ENCODE results near the gene PCDHGA1. TPM values are rescaled to one million over a fixed set of nuclear protein-coding genes. Genes with fewer than 3 reads are reported as not detected.
A peak's percentile ranks its signal among the peaks of the same experiment; 100 is the strongest.

Gene PCDHGA1
- total RNA-seq, 1 donor from 2014 or later: 0.09 TPM

DNA sequence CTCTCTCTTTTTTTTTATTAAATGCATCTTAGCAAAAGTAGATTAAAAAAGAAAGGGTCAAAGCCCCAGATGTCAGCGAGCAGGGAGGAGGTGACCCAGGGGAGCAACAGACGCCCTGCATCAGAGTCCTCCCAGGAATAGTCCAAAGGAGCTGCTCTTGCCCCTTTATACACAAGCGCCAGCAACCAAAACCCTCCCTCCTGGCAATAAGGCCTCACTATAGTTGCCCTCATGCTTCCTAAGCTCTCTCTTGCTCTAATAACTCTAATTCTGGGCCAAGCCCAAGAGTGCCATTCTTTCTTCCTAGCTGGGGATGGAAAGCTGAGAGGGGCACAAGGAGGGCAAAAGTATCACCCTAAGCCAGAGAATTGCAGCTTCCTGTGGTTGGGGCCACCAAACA lies 184.8 kb downstream of the PCDHGA1 start:
- Mint-ChIP-seq H3K4me3 (ENCODE audit: low read depth) (no peak overlapping the region), H3K9me3 (no peaks in the 10 kb centered on the region), H3K27me3 (ENCODE audit: low read depth) (no peaks in the 10 kb centered on the region), H3K36me3 (ENCODE audit: low read depth) (peaks cover 51% of the 10 kb centered on the region), H3K27ac (no peak overlapping the region), H3K4me1 (ENCODE audit: low read depth) (peaks cover 22% of the 10 kb centered on the region)
- intact Hi-C loops (cut with micrococcal nuclease): no loop called here
- no peak for DNase-seq (ENCODE audit: low spot score)

DNA sequence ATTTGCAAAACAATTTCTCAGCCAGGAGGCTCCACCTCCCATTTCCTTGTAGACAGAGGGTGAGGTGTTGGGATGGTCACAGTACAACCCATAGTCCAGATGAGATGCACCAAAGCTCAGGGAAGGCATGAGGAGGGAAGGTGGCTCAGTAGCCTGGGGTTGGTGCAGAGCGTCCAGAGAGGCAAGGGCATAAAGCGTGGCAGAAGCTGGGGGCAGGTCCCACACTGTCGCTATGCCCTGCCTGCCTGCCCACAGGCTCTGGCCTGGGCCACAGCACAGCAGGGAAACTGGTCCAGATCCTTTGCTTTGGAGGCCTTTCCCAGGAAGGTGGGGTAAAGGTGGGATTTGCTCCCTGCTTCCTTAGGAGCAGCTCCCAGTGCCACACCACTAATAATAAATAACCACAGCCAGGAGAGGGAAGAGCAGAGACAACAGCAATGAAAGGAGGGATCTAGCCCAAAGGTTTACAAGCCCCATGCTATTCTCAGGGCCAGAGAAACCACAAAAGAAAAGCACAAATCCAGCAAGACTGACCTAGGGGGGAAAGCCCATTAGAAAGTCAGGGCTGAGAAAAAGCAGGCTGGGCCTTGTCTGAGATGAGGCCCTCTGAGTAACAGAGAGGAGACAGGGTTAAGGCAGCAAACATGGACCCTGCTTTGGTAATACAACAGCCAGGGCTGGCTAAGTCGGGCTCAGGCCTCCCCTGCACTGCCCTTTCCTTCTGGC lies 185.8 kb downstream of the PCDHGA1 start:
- peaks cover 28% of the 10 kb centered on the region for H3K4me1 Mint-ChIP-seq (ENCODE audit: low read depth)
- intact Hi-C loops (cut with micrococcal nuclease): no loop called here
- DNase-seq (ENCODE audit: low spot score): no peak
- H3K27ac Mint-ChIP-seq: no peak overlapping the region
- H3K9me3 Mint-ChIP-seq: no peaks in the 10 kb centered on the region
- H3K36me3 Mint-ChIP-seq (ENCODE audit: low read depth): peaks cover 61% of the 10 kb centered on the region
- no peak overlapping the region for H3K4me3 Mint-ChIP-seq (ENCODE audit: low read depth)
- no peaks in the 10 kb centered on the region for H3K27me3 Mint-ChIP-seq (ENCODE audit: low read depth)

- H3K36me3 Mint-ChIP-seq (ENCODE audit: low read depth): peaks cover 65% of the 10 kb centered on the region
- no peaks in the 10 kb centered on the region for H3K9me3 Mint-ChIP-seq
- no peak overlapping the region for H3K4me3 Mint-ChIP-seq (ENCODE audit: low read depth)
- no peak for DNase-seq (ENCODE audit: low spot score)
- H3K27ac Mint-ChIP-seq: no peak overlapping the region
- no peaks in the 10 kb centered on the region for H3K27me3 Mint-ChIP-seq (ENCODE audit: low read depth)
- H3K4me1 Mint-ChIP-seq (ENCODE audit: low read depth): peaks cover 33% of the 10 kb centered on the region
- intact Hi-C loops (cut with micrococcal nuclease): no loop called here
Observed at GRCh38 chr5:141516672-141517025, 186.3 kb downstream of the PCDHGA1 start.

DNA sequence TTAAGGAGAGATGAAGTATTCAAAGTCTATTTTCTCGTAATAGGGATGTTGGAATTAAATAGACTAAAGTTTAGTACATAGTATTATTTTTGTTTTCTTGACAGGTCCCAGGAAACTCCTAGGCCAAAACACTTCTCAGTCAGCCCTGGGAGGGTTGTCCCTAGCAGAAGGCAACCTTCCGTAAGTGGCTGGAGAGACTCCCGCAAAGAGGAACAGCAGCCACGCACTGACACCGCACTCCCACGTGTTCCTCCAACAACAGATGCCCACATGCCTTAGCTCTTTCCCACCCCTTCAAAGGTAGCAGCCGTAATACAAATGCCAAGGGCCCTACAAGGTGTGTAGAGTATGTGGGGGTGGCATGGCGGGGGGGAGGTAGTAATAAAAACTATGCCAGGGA lies 187.0 kb downstream of the PCDHGA1 start:
- no peaks in the 10 kb centered on the region for H3K27me3 Mint-ChIP-seq (ENCODE audit: low read depth)
- intact Hi-C loops (cut with micrococcal nuclease): no loop called here
- DNase-seq (ENCODE audit: low spot score): no peak
- peaks cover 39% of the 10 kb centered on the region for H3K4me1 Mint-ChIP-seq (ENCODE audit: low read depth)
- H3K27ac Mint-ChIP-seq: no peak overlapping the region
- peaks cover 72% of the 10 kb centered on the region for H3K36me3 Mint-ChIP-seq (ENCODE audit: low read depth)
- no peak overlapping the region for H3K4me3 Mint-ChIP-seq (ENCODE audit: low read depth)
- no peaks in the 10 kb centered on the region for H3K9me3 Mint-ChIP-seq

GRCh38 chr5:141517880-141518617 lies 187.7 kb downstream of the PCDHGA1 start:
- Mint-ChIP-seq H3K27me3 (ENCODE audit: low read depth) (no peaks in the 10 kb centered on the region), H3K9me3 (no peaks in the 10 kb centered on the region), H3K27ac (no peak overlapping the region), H3K4me3 (ENCODE audit: low read depth) (no peak overlapping the region), H3K4me1 (ENCODE audit: low read depth) (peaks cover 40% of the 10 kb centered on the region), H3K36me3 (ENCODE audit: low read depth) (peaks cover 76% of the 10 kb centered on the region)
- DNase-seq (ENCODE audit: low spot score): no peak
- intact Hi-C loops (cut with micrococcal nuclease): no loop called here

GRCh38 chr5:141518618-141519015 lies 188.3 kb downstream of the PCDHGA1 start:
- intact Hi-C loops (cut with micrococcal nuclease): no loop called here
- no peak for DNase-seq (ENCODE audit: low spot score)
- Mint-ChIP-seq H3K4me1 (ENCODE audit: low read depth) (peaks cover 37% of the 10 kb centered on the region), H3K27me3 (ENCODE audit: low read depth) (no peaks in the 10 kb centered on the region), H3K36me3 (ENCODE audit: low read depth) (peaks cover 81% of the 10 kb centered on the region), H3K4me3 (ENCODE audit: low read depth) (no peak overlapping the region), H3K27ac (no peak overlapping the region), H3K9me3 (no peaks in the 10 kb centered on the region)

GRCh38 chr5:141519605-141520565 lies 189.6 kb downstream of the PCDHGA1 start:
- H3K27ac Mint-ChIP-seq: no peak overlapping the region
- intact Hi-C loops (cut with micrococcal nuclease): loop anchor here (5.0 kb wide), 1 partner anchor 37 kb away; no protein-coding TSS in a partner anchor
- H3K36me3 Mint-ChIP-seq (ENCODE audit: low read depth): peaks cover 93% of the 10 kb centered on the region
- peaks cover 29% of the 10 kb centered on the region for H3K4me1 Mint-ChIP-seq (ENCODE audit: low read depth)
- no peak for DNase-seq (ENCODE audit: low spot score)
- H3K4me3 Mint-ChIP-seq (ENCODE audit: low read depth): no peak overlapping the region
- H3K9me3 Mint-ChIP-seq: no peaks in the 10 kb centered on the region
- H3K27me3 Mint-ChIP-seq (ENCODE audit: low read depth): no peaks in the 10 kb centered on the region

DNA sequence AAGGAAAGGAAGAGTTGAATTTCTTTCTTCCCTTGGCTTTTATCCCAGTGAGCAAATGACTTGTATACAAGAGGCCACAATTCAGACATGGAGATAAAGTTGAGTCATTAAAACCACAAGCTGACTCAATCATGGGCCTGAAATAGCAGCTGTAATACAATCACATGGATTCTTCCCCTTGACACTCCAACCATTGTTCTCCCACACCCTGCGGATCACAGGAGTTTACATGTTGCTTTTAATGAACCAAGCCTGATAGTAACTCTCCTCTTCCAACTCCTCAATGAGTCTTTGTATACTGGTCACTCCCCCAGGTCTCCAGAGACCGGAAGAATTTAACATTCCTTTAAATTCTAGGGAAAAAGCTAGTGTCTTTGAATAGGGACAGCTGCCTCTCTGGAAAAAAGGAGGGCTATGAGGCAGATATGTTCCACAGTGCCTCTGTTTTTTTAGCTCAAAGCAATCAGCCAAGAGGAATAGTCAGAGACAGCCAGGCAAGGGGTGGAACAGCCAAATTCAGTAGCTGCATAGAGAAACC lies 191.0 kb downstream of the PCDHGA1 start:
- Mint-ChIP-seq H3K4me1 (ENCODE audit: low read depth) (peaks cover 31% of the 10 kb centered on the region), H3K4me3 (ENCODE audit: low read depth) (no peak overlapping the region), H3K9me3 (no peaks in the 10 kb centered on the region), H3K36me3 (ENCODE audit: low read depth) (peaks cover 97% of the 10 kb centered on the region), H3K27ac (peak overlapping the region; percentile 14), H3K27me3 (ENCODE audit: low read depth) (no peaks in the 10 kb centered on the region)
- DNase-seq (ENCODE audit: low spot score): no peak
- intact Hi-C loops (cut with micrococcal nuclease): loop anchor here (1.0 to 5.0 kb wide), 2 partner anchors 8 to 36 kb away; no protein-coding TSS in a partner anchor

DNA sequence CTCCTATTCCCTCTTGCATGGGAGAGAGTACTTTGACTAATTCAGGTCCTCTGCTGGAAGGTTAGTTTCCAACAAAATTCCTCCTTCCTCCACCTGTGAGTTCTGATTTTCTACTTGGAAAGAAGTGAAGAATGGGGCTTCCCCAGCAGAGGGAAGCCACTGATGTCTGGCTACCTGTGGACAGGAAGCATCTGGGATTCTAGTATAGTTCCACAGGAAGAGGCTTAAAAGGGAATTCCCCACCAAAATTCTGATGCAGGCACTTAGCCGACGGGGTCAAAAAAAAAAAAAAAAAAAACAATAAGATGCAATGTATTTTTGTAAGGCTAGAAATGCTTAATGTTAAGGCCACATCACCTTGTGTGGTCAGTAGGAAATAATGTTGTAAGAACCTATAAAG lies 192.0 kb downstream of the PCDHGA1 start:
- DNase-seq (ENCODE audit: low spot score): no peak
- intact Hi-C loops (cut with micrococcal nuclease): loop anchor here (5.0 kb wide), 1 partner anchor 35 kb away; no protein-coding TSS in a partner anchor
- Mint-ChIP-seq H3K4me3 (ENCODE audit: low read depth) (no peak overlapping the region), H3K9me3 (no peaks in the 10 kb centered on the region), H3K36me3 (ENCODE audit: low read depth) (peaks cover 97% of the 10 kb centered on the region), H3K27me3 (ENCODE audit: low read depth) (no peaks in the 10 kb centered on the region), H3K27ac (no peak overlapping the region), H3K4me1 (ENCODE audit: low read depth) (peaks cover 30% of the 10 kb centered on the region)

- H3K27me3 Mint-ChIP-seq (ENCODE audit: low read depth): no peaks in the 10 kb centered on the region
- intact Hi-C loops (cut with micrococcal nuclease): loop anchor here (5.0 kb wide), 1 partner anchor 33 kb away; no protein-coding TSS in a partner anchor
- no peaks in the 10 kb centered on the region for H3K9me3 Mint-ChIP-seq
- H3K27ac Mint-ChIP-seq: no peak overlapping the region
- peaks cover 98% of the 10 kb centered on the region for H3K36me3 Mint-ChIP-seq (ENCODE audit: low read depth)
- peaks cover 28% of the 10 kb centered on the region for H3K4me1 Mint-ChIP-seq (ENCODE audit: low read depth)
- no peak for DNase-seq (ENCODE audit: low spot score)
- no peak overlapping the region for H3K4me3 Mint-ChIP-seq (ENCODE audit: low read depth)
Observed at GRCh38 chr5:141523991-141524390, 193.7 kb downstream of the PCDHGA1 start.

DNA sequence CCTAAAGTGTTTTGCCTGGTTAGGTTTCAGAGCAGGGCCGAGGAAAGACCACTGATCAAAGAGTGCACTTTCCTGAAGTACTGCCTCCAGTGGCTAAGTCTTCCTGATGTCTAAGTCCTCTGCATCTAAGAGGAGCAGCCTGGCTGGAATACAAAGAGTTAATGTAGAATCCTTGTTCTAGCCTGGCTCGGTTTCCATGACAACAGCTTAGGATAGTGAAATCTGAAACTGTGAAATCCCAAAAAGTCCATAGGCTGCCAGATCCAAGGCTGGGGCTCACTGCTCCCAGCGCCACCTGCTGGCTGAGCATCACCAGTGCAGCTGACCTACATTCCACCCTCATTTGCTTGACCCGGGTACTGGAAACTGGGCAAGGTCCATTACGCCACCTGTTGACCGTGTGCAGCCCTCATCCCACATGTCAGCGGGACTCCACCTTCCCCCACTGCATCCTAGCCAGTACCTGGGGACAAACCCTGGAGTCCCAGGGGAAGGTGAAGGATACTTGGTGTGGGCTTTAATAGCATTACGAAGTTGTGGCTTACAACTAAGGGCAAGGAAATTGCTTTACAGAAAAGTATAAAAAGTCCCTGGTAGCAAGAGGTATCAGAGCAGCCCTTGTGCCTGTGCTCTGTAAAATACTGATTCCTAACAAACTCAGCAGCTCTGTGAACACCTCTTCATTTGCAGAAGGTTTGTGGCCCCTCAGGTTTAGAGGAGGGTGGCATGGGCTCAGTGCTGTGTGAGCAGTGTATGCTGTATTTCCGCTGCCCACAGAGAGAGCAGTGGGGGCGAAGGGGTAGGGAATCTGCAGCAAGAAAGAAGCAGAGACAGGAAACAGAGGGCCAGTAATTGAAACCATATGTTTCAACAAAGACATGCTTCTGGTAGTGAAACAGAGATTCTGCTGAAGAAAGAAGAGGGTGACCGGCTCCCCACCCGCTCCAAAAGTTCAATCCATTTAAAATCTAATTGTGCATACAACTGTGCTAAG lies 194.6 kb downstream of the PCDHGA1 start:
- Mint-ChIP-seq H3K36me3 (ENCODE audit: low read depth) (peaks cover 97% of the 10 kb centered on the region), H3K9me3 (no peaks in the 10 kb centered on the region)
- intact Hi-C loops (cut with micrococcal nuclease): loop anchor here (5.0 kb wide), 1 partner anchor 32 kb away; no protein-coding TSS in a partner anchor

More for the DNA sequence above, 194.6 kb downstream of the PCDHGA1 start:
- H3K27ac Mint-ChIP-seq: no peak overlapping the region
- H3K27me3 Mint-ChIP-seq (ENCODE audit: low read depth): no peaks in the 10 kb centered on the region
- H3K4me3 Mint-ChIP-seq (ENCODE audit: low read depth): no peak overlapping the region
- H3K4me1 Mint-ChIP-seq (ENCODE audit: low read depth): peaks cover 28% of the 10 kb centered on the region
- DNase-seq (ENCODE audit: low spot score): peak; percentile 38

All from activated T-helper 2 cell treated with anti-CD3 and anti-CD28 coated beads, Interferon-gamma antibody, Interleukin-2, Interleukin-4, amounts not matched to agents 10 μg/mL and 5 μg/mL and 100 μg/mL, durations not matched to agents 14 hours and 24 hours and 36 hours (primary cell).